Esophagus muscularis mucosa (tissue), 4 donors: ENCODE results near the gene HLX. TPM values are rescaled to one million over a fixed set of nuclear protein-coding genes. Genes with fewer than 3 reads are reported as not detected.

ENCODE experiments used
- DNase-seq: peaks from one replicate; pipeline ENCODE4 v3.0.0-alpha.2; 2017; ENCODE audit errors: extremely low spot score
- H3K27ac ChIP-seq, 4 donors: fragments of 200-600 bp; sonication (generic); replicated peaks in 1 of 4; 1 replicate in 3 of 4; 2 replicates in 1 of 4; pipeline ENCODE4 v1.5.1; 2016 to 2019; ENCODE audit warnings: mild to moderate bottlenecking in 1 of 4
- H3K27me3 ChIP-seq, 4 donors: fragments of 200-600 bp; sonication (generic); one replicate each; pipeline versions ENCODE4 v1.5.1 to v1.6.0; 2016 to 2019
- H3K36me3 ChIP-seq, 4 donors: fragments of 200-600 bp; sonication (generic); one replicate each; pipeline ENCODE4 v1.5.1; 2016 to 2019
- H3K4me1 ChIP-seq, 4 donors: fragments of 200-600 bp; sonication (generic); one replicate each; pipeline ENCODE4 v1.5.1; 2016 to 2019
- H3K4me3 ChIP-seq, 4 donors: fragments of 200-600 bp; sonication (generic); 1 replicate in 2 of 4; 2 replicates in 2 of 4; pipeline ENCODE4 v1.5.1; 2016 to 2019; ENCODE audit warnings: mild to moderate bottlenecking in 4 of 4, moderate library complexity in 1 of 4
- H3K9me3 ChIP-seq, 4 donors: fragments of 200-600 bp; sonication (generic); 1 replicate in 3 of 4; 2 replicates in 1 of 4; pipeline ENCODE4 v1.5.1; 2016 to 2019
- CTCF ChIP-seq, 3 experiments: fragments of 200-600 bp in 2 of 3; fragments of 450-650 bp in 1 of 3; sonication (generic) in 2 of 3; IDR thresholded peaks; one replicate each; pipeline ENCODE4 v1.5.1; 2017 to 2019; ENCODE audit warnings: antibody characterized with exemption in 3 of 3, mild to moderate bottlenecking in 2 of 3, moderate library complexity in 1 of 3
- EP300 ChIP-seq: sonication (generic); formaldehyde crosslinking; IDR thresholded peaks from one replicate; pipeline ENCODE4 v1.6.1; 2017; ENCODE audit warnings: antibody characterized with exemption
- POLR2A ChIP-seq: fragments of 450-650 bp; IDR thresholded peaks from one replicate; pipeline ENCODE4 v1.6.1; 2017; ENCODE audit warnings: antibody characterized with exemption, moderate library complexity, mild to moderate bottlenecking, low read depth
- POLR2AphosphoS5 ChIP-seq, 2 donors: sonication (generic); formaldehyde crosslinking; IDR thresholded peaks; one replicate each; pipeline ENCODE4 v1.6.1; 2017; ENCODE audit warnings: antibody characterized with exemption in 2 of 2
- WGBS: methylation state at CpG from one replicate; pipeline ENCODE4 v1.1.5; 2018; 5-methylcytosine and 5-hydroxymethylcytosine counted together
- intact Hi-C: fragments of 100-400 bp; cut with DNase I; formaldehyde crosslinking; loops from one replicate; pipeline ENCODE4 v1.15.1; 2023
- total RNA-seq, 4 donors: library from RNA; depleted of rRNA; stranded (reverse); fragments of >200 nt; gene quantifications; one replicate each; pipeline versions ENCODE4 v1.1.0 to v1.2.1, GENCODE V29; 2016

Gene HLX
- total RNA-seq, 4 donors from 2014 or later, result 8.7 to 27.3 (median 16.1) TPM

- Histone ChIP-seq H3K4me1 (peaks cover 11 to 26% (median 23%) of the 10 kb centered on the region in 4 donors), H3K9me3 (no peaks in the 10 kb centered on the region), H3K27me3 (peaks cover 11 to 77% (median 48%) of the 10 kb centered on the region in 4 donors), H3K36me3 (no peaks in the 10 kb centered on the region), H3K4me3 (peak overlapping the region; percentile 42 to 49 (median 42)), H3K27ac (no peak overlapping the region)
- 43% methylated on average over 11 of the region's 11 CpGs for WGBS
- intact Hi-C loops, result no loop called here
- peak; percentile 55 for DNase-seq
- TF ChIP-seq POLR2A (no peak), EP300 (no peak), CTCF (IDR thresholded peaks at IDR 0.05) (no peak), POLR2AphosphoS5 (IDR thresholded peaks at IDR 0.05) (no peak)
Measured at GRCh38 chr1:220893701-220894024, 14.4 kb downstream of the HLX start.

DNA sequence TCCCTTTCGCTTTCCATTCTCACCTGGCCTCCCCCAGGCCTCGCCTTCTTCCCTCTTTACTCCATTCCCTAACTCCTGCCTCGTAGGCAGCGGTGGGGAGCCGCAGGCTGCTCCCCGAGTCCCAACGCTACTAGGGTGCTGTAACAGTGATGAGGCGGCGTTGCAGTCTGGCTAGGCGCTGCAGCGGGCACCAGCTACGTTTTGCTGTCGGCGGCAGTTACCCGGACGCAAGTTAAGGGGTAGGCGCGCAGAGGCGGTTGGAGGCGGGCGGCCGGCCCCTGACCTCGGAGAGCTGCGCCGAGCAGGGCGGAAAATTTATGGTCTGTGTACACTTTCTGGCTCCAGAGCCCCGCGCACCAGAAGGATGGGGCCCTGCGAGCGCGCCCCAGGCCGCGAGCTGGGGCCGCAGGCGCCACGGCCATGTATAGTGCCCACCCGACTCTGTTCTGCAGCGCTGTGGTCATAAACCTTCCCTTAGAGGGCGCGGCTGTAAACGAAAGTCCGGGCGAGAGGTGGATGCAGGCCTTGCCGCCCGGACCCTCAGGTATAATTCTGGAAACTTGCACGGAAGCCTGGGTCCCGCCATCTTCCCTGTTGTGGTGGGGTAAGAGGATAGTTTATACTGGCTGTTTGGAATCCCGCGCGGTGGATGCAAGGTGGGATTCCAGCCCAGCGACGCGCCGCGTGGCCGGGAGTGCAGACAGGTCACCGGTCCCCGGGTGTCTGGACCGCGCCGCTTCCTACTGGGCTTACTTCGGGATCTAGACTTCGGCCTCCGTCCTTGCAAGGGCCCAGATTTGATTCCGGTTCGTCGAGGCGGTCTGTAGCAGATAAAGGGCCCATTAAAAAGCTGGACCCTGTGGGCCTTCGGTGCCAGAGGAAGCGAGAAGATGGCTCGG, 15.0 kb downstream of the HLX start:
- 39% methylated on average over 64 of the region's 71 CpGs for WGBS
- Histone ChIP-seq H3K9me3 (no peaks in the 10 kb centered on the region), H3K27ac (no peak overlapping the region), H3K27me3 (peaks cover 11 to 71% (median 46%) of the 10 kb centered on the region in 4 donors), H3K4me3 (peak overlapping the region; percentile 42 to 49 (median 42)), H3K4me1 (peaks cover 11 to 26% (median 23%) of the 10 kb centered on the region in 4 donors), H3K36me3 (no peaks in the 10 kb centered on the region)
- DNase-seq, result peak; percentile 89
- TF ChIP-seq CTCF (IDR thresholded peaks at IDR 0.05) (no peak), POLR2A (no peak), EP300 (no peak), POLR2AphosphoS5 (IDR thresholded peaks at IDR 0.05) (no peak)
- intact Hi-C loops, result no loop called here

DNA sequence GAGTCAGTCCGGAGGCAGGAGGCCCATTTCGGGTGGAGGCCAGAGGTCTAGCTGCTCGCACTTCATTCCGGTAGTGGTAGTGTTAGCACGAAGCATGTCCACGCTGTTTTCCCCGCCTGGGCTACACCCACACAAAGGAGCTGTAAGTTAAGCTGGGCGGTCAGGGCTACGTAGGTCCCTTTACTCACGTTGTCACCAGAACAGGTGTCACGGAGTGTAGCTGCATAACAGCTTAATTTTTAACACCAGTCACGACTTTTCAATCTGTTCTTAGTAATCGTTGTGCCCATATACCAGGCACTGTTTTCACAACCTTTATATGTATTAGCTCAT, 15.6 kb downstream of the HLX start:
- Histone ChIP-seq H3K9me3 (no peaks in the 10 kb centered on the region), H3K36me3 (no peaks in the 10 kb centered on the region), H3K4me3 (peak overlapping the region in 1 of 4 donors; percentile 43), H3K27me3 (peaks cover 11 to 65% (median 46%) of the 10 kb centered on the region in 4 donors), H3K27ac (no peak overlapping the region), H3K4me1 (peaks cover 11 to 26% (median 23%) of the 10 kb centered on the region in 4 donors)
- 95% methylated on average over 9 of the region's 13 CpGs for WGBS
- peak; percentile 81 for DNase-seq
- intact Hi-C loops, result no loop called here
- TF ChIP-seq CTCF (IDR thresholded peaks at IDR 0.05) (no peak), EP300 (no peak), POLR2AphosphoS5 (IDR thresholded peaks at IDR 0.05) (no peak), POLR2A (no peak)

- Histone ChIP-seq H3K27ac (no peak overlapping the region), H3K4me1 (peaks cover 11 to 26% (median 23%) of the 10 kb centered on the region in 4 donors), H3K4me3 (no peak overlapping the region), H3K36me3 (no peaks in the 10 kb centered on the region), H3K27me3 (peaks cover 11 to 59% (median 45%) of the 10 kb centered on the region in 4 donors), H3K9me3 (no peaks in the 10 kb centered on the region)
- no peak for DNase-seq
- TF ChIP-seq POLR2A (no peak), EP300 (no peak), CTCF (IDR thresholded peaks at IDR 0.05) (no peak), POLR2AphosphoS5 (IDR thresholded peaks at IDR 0.05) (no peak)
- 58% methylated on average over 34 of the region's 35 CpGs for WGBS
- intact Hi-C loops, result no loop called here
Measured at GRCh38 chr1:220895412-220895946, 16.2 kb downstream of the HLX start.
